HEK293 (cell line): Measurements from ENCODE around the gene SPIB.

ENCODE experiments used
- BCL11B ChIP-seq: fragments of 450-650 bp; formaldehyde crosslinking; IDR thresholded peaks from 2 replicates; pipeline ENCODE4 v1.5.1; 2016; ENCODE audit warnings: low read depth, missing biosample characterization, missing genetic modification characterization
- EGR2 ChIP-seq: fragments of 450-650 bp; formaldehyde crosslinking; IDR thresholded peaks from 2 replicates; pipeline ENCODE4 v1.5.1; 2016; ENCODE audit warnings: low read depth, missing biosample characterization, missing genetic modification characterization
- GFI1B ChIP-seq: fragments of 450-650 bp; formaldehyde crosslinking; IDR thresholded peaks from 2 replicates; pipeline ENCODE4 v1.5.1; 2016; ENCODE audit warnings: missing biosample characterization, missing genetic modification characterization
- GLIS2 ChIP-seq: fragments of 450-650 bp; formaldehyde crosslinking; IDR thresholded peaks from 2 replicates; pipeline ENCODE4 v1.5.1; 2016; ENCODE audit warnings: missing biosample characterization, missing genetic modification characterization
- KLF9 ChIP-seq: fragments of 450-650 bp; formaldehyde crosslinking; IDR thresholded peaks from 2 replicates; pipeline ENCODE4 v1.5.1; 2016; ENCODE audit warnings: missing biosample characterization, missing genetic modification characterization, low read depth
- SP2 ChIP-seq: fragments of 450-650 bp; formaldehyde crosslinking; IDR thresholded peaks from 2 replicates; pipeline ENCODE4 v1.5.1; 2016; ENCODE audit warnings: missing biosample characterization, missing genetic modification characterization
- TSHZ1 ChIP-seq: fragments of 450-650 bp; formaldehyde crosslinking; IDR thresholded peaks from 2 replicates; pipeline ENCODE4 v1.5.1; 2016; ENCODE audit warnings: missing biosample characterization, missing genetic modification characterization, borderline replicate concordance
- ZBTB48 ChIP-seq: fragments of 450-650 bp; formaldehyde crosslinking; IDR thresholded peaks from 2 replicates; pipeline ENCODE4 v1.5.1; 2016; ENCODE audit warnings: missing biosample characterization, missing genetic modification characterization
- ZBTB8A ChIP-seq: fragments of 450-650 bp; formaldehyde crosslinking; IDR thresholded peaks from 2 replicates; pipeline ENCODE4 v1.5.1; 2016; ENCODE audit warnings: missing biosample characterization, missing genetic modification characterization
- ZEB2 ChIP-seq: fragments of 450-650 bp; formaldehyde crosslinking; IDR thresholded peaks from 2 replicates; pipeline ENCODE4 v1.5.1; 2016; ENCODE audit warnings: missing biosample characterization, missing genetic modification characterization
- ZNF114 ChIP-seq: fragments of 450-650 bp; formaldehyde crosslinking; IDR thresholded peaks from 2 replicates; pipeline ENCODE4 v1.5.0; 2017; ENCODE audit warnings: missing biosample characterization, missing genetic modification characterization
- ZNF155 ChIP-seq: fragments of 450-650 bp; formaldehyde crosslinking; IDR thresholded peaks from 2 replicates; pipeline ENCODE4 v1.5.1; 2016; ENCODE audit warnings: missing biosample characterization, missing genetic modification characterization
- ZNF175 ChIP-seq: fragments of 450-650 bp; formaldehyde crosslinking; IDR thresholded peaks from 2 replicates; pipeline ENCODE4 v1.5.1; 2016; ENCODE audit warnings: missing biosample characterization, missing genetic modification characterization
- ZNF18 ChIP-seq: fragments of 450-650 bp; formaldehyde crosslinking; IDR thresholded peaks from 2 replicates; pipeline ENCODE4 v1.5.1; 2016; ENCODE audit warnings: missing biosample characterization, missing genetic modification characterization
- ZNF24 ChIP-seq: fragments of 450-650 bp; formaldehyde crosslinking; IDR thresholded peaks from 2 replicates; pipeline ENCODE4 v1.5.1; 2016; ENCODE audit warnings: missing biosample characterization, missing genetic modification characterization
- ZNF391 ChIP-seq: fragments of 450-650 bp; formaldehyde crosslinking; IDR thresholded peaks from 2 replicates; pipeline ENCODE4 v1.5.1; 2016; ENCODE audit warnings: low read depth, missing biosample characterization, missing genetic modification characterization, borderline replicate concordance
- ZNF423 ChIP-seq: fragments of 450-650 bp; formaldehyde crosslinking; IDR thresholded peaks from 2 replicates; pipeline ENCODE4 v1.5.1; 2016; ENCODE audit warnings: missing biosample characterization, missing genetic modification characterization
- ZNF488 ChIP-seq: fragments of 450-650 bp; formaldehyde crosslinking; IDR thresholded peaks from 2 replicates; pipeline ENCODE4 v1.5.1; 2016; ENCODE audit warnings: missing biosample characterization, missing genetic modification characterization
- ZNF501 ChIP-seq: fragments of 450-650 bp; formaldehyde crosslinking; IDR thresholded peaks from 2 replicates; pipeline ENCODE4 v1.5.1; 2016; ENCODE audit warnings: missing biosample characterization, missing genetic modification characterization
- ZNF548 ChIP-seq: fragments of 450-650 bp; formaldehyde crosslinking; IDR thresholded peaks from 2 replicates; pipeline ENCODE4 v1.5.1; 2016; ENCODE audit warnings: missing biosample characterization, missing genetic modification characterization
- ZNF561 ChIP-seq: fragments of 450-650 bp; IDR thresholded peaks from 2 replicates; pipeline ENCODE4 v1.5.1; 2018; ENCODE audit warnings: missing biosample characterization, missing genetic modification characterization, borderline replicate concordance
- ZNF621 ChIP-seq: fragments of 450-650 bp; formaldehyde crosslinking; IDR thresholded peaks from 2 replicates; pipeline ENCODE4 v1.5.1; 2017; ENCODE audit warnings: missing biosample characterization, missing genetic modification characterization
- ZNF645 ChIP-seq: fragments of 450-650 bp; formaldehyde crosslinking; IDR thresholded peaks from 2 replicates; pipeline ENCODE4; 2016; ENCODE audit warnings: missing biosample characterization, missing genetic modification characterization
- ZNF707 ChIP-seq: fragments of 450-650 bp; formaldehyde crosslinking; IDR thresholded peaks from 2 replicates; pipeline ENCODE4 v1.5.1; 2016; ENCODE audit warnings: missing biosample characterization, missing genetic modification characterization
- ZNF768 ChIP-seq: fragments of 450-650 bp; formaldehyde crosslinking; IDR thresholded peaks from 2 replicates; pipeline ENCODE4 v1.5.1; 2018; ENCODE audit warnings: missing biosample characterization, mild to moderate bottlenecking, missing genetic modification characterization
- ZNF843 ChIP-seq: fragments of 450-650 bp; formaldehyde crosslinking; IDR thresholded peaks from 2 replicates; pipeline ENCODE4 v1.5.1; 2016; ENCODE audit warnings: missing biosample characterization, missing genetic modification characterization
- TF ChIP-seq, protein P1 (sequence below): fragments of 450-650 bp; formaldehyde crosslinking; IDR thresholded peaks from 2 replicates; pipeline ENCODE4 v1.5.1; 2016; ENCODE audit warnings: missing biosample characterization, missing genetic modification characterization

Gene SPIB

DNA sequence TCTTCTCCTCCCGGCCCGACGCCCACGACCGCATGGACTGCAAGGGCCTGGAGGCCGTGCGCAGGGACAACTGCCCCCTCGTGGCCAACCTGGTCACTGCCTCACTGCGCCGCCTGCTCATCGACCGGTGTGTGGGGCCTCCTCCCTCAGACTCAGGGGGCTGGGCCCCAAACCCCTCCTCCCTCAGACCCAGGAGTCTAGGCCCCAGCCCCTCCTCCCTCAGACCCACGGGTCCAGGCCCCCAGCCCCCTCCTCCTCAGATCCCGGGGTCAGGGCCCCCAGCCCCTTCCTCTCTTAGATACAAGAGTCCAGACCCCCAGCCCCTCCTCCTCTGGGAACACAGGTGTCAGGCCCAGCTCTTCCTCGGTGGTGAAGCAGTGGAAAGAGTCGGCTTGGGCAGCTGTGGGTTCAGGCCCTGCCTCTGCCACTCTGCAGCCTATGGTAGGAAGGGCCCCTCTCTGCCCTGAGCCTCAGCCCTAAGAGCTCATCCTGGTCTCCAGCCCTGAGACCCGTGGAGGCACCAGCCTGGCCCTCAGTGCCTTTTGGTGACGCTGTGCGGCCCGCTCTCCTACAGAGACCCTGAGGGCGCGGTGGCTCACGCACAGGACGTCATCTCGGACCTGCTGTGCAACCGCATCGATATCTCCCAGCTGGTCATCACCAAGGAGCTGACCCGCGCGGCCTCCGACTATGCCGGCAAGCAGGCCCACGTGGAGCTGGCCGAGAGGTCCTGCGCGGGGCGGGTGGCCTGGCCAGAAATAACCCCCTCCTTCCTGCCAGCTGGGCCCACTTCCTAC is 3.7 kb upstream of the SPIB start (continued):
- no peak for TF ChIP-seq ZNF621 (tag by site-specific recombination)
- no peak for TF ChIP-seq ZNF423 (tag by site-specific recombination)
- TF ChIP-seq GFI1B (tag by site-specific recombination), result no peak
- no peak for TF ChIP-seq ZNF561 (tag by site-specific recombination)
- TF ChIP-seq ZNF155 (tag by site-specific recombination), result no peak
- no peak for TF ChIP-seq ZNF707
- TF ChIP-seq ZNF488 (tag by site-specific recombination), result no peak
- no peak for TF ChIP-seq ZNF24 (tag by site-specific recombination)
- no peak for TF ChIP-seq SP2 (tag by site-specific recombination)
- TF ChIP-seq EGR2 (tag by site-specific recombination), result peak; percentile 76
- TF ChIP-seq ZBTB8A (tag by site-specific recombination), result 0 out of 2 replicates have a peak, but pooled peaks have one; percentile 8
- TF ChIP-seq ZNF843 (tag by site-specific recombination), result no peak
- peak; percentile 28; the same call in 1 of the 2 replicates for TF ChIP-seq ZNF391 (tag by site-specific recombination)
- no peak for TF ChIP-seq ZNF768 (tag by site-specific recombination)
- TF ChIP-seq ZNF18, result no peak
- TF ChIP-seq ZBTB48 (tag by site-specific recombination), result no peak; the same call in none of the 2 replicates
- peak; percentile 26; the same call in 1 of the 2 replicates for TF ChIP-seq KLF9 (tag by site-specific recombination)
- TF ChIP-seq, protein P1, sequence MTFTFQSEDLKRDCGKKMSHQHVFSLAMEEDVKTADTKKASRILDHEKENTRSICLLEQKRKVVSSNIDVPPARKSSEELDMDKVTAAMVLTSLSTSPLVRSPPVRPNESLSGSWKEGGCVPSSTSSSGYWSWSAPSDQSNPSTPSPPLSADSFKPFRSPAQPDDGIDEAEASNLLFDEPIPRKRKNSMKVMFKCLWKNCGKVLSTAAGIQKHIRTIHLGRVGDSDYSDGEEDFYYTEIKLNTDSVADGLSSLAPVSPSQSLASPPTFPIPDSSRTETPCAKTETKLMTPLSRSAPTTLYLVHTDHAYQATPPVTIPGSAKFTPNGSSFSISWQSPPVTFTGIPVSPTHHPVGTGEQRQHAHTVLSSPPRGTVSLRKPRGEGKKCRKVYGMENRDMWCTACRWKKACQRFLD (tag by site-specific recombination), result no peak
- TF ChIP-seq ZNF645 (tag by site-specific recombination), result no peak
- TF ChIP-seq ZEB2 (tag by site-specific recombination), result no peak
- no peak for TF ChIP-seq ZNF548
- TF ChIP-seq ZNF114 (tag by site-specific recombination), result no peak
- TF ChIP-seq ZNF501 (tag by site-specific recombination), result 0 out of 2 replicates have a peak, but pooled peaks have one; percentile 21
- peak; percentile 69; the same call in 1 of the 2 replicates for TF ChIP-seq GLIS2 (tag by site-specific recombination)
- no peak; the same call in 1 of the 2 replicates for TF ChIP-seq BCL11B
- TF ChIP-seq ZNF175 (tag by site-specific recombination), result no peak
- no peak for TF ChIP-seq TSHZ1
